ENCODE results near the gene RELN.

RELN gene

DNA sequence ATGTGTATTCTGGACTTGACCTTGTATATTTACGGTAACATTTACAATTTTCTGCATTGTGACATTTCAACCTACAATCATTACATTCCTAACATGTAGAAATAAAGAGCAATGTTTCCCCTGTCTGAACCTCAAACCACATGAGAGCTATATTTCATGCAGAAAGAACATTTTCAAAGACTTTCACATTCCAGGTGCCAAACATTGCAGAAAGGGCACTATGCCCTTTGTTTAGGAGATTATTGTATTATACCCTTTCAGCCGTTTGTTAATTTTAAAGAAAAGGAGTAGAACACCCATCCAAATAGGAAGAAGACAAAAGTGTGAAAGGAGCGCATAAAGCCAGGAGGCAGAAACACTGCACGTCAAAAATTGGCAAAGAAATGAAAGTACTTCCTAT is 260.4 kb downstream of the RELN start:
- Histone ChIP-seq H3K4me3 (ENCODE audit: low read depth, low read length) (no peak overlapping the region), H3K36me3 (ENCODE audit: control insufficient read depth in 2 of 2, insufficient read depth in 1 of 2, low read length in 2 of 2) (no peaks in the 10 kb centered on the region), H3K9me3 (ENCODE audit: control insufficient read depth, insufficient read depth, low read depth, low read length) (no peaks in the 10 kb centered on the region), H3K27ac (ENCODE audit: extremely low read depth, low read depth, low read length) (no peak overlapping the region), H3K4me1 (ENCODE audit: control insufficient read depth, insufficient read depth, low read length) (no peaks in the 10 kb centered on the region)
- POLR2A ChIA-PET = no interaction called here
- TF ChIP-seq, protein P1, sequence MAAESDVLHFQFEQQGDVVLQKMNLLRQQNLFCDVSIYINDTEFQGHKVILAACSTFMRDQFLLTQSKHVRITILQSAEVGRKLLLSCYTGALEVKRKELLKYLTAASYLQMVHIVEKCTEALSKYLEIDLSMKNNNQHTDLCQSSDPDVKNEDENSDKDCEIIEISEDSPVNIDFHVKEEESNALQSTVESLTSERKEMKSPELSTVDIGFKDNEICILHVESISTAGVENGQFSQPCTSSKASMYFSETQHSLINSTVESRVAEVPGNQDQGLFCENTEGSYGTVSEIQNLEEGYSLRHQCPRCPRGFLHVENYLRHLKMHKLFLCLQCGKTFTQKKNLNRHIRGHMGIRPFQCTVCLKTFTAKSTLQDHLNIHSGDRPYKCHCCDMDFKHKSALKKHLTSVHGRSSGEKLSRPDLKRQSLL (tag by site-specific recombination; IDR thresholded peaks at IDR 0.05) = no peak
- no peak for TF ChIP-seq ZEB2 (tag by site-specific recombination; IDR thresholded peaks at IDR 0.05)
- TF ChIP-seq ZNF16 (tag by site-specific recombination; IDR thresholded peaks at IDR 0.05; ENCODE audit: low read depth) = no peak
- TF ChIP-seq ZNF138 (tag by site-specific recombination; IDR thresholded peaks at IDR 0.05; ENCODE audit: borderline replicate concordance) = no peak
- TF ChIP-seq ZSCAN16 (tag by site-specific recombination; IDR thresholded peaks at IDR 0.05) = no peak
- no peak for TF ChIP-seq ZNF292 (tag by site-specific recombination; IDR thresholded peaks at IDR 0.05; ENCODE audit: borderline replicate concordance, low read depth)
- no peak for TF ChIP-seq ZNF354C (tag by site-specific recombination; IDR thresholded peaks at IDR 0.05; ENCODE audit: borderline replicate concordance, low read depth)
- TF ChIP-seq, protein P2, sequence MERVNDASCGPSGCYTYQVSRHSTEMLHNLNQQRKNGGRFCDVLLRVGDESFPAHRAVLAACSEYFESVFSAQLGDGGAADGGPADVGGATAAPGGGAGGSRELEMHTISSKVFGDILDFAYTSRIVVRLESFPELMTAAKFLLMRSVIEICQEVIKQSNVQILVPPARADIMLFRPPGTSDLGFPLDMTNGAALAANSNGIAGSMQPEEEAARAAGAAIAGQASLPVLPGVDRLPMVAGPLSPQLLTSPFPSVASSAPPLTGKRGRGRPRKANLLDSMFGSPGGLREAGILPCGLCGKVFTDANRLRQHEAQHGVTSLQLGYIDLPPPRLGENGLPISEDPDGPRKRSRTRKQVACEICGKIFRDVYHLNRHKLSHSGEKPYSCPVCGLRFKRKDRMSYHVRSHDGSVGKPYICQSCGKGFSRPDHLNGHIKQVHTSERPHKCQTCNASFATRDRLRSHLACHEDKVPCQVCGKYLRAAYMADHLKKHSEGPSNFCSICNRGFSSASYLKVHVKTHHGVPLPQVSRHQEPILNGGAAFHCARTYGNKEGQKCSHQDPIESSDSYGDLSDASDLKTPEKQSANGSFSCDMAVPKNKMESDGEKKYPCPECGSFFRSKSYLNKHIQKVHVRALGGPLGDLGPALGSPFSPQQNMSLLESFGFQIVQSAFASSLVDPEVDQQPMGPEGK (tag by site-specific recombination; IDR thresholded peaks at IDR 0.05) = no peak
- TF ChIP-seq ZNF266 (tag by site-specific recombination; IDR thresholded peaks at IDR 0.05; ENCODE audit: low read depth) = no peak
- TF ChIP-seq ZFP41 (tag by site-specific recombination; IDR thresholded peaks at IDR 0.05; ENCODE audit: borderline replicate concordance) = no peak
- TF ChIP-seq ZNF747 (tag by site-specific recombination; IDR thresholded peaks at IDR 0.05) = no peak
- no peak for TF ChIP-seq ZNF169 (tag by site-specific recombination; IDR thresholded peaks at IDR 0.05)
- no peak for TF ChIP-seq ZNF132 (tag by site-specific recombination; IDR thresholded peaks at IDR 0.05; ENCODE audit: borderline replicate concordance)
- TF ChIP-seq, protein P3, sequence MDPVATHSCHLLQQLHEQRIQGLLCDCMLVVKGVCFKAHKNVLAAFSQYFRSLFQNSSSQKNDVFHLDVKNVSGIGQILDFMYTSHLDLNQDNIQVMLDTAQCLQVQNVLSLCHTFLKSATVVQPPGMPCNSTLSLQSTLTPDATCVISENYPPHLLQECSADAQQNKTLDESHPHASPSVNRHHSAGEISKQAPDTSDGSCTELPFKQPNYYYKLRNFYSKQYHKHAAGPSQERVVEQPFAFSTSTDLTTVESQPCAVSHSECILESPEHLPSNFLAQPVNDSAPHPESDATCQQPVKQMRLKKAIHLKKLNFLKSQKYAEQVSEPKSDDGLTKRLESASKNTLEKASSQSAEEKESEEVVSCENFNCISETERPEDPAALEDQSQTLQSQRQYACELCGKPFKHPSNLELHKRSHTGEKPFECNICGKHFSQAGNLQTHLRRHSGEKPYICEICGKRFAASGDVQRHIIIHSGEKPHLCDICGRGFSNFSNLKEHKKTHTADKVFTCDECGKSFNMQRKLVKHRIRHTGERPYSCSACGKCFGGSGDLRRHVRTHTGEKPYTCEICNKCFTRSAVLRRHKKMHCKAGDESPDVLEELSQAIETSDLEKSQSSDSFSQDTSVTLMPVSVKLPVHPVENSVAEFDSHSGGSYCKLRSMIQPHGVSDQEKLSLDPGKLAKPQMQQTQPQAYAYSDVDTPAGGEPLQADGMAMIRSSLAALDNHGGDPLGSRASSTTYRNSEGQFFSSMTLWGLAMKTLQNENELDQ (tag by site-specific recombination; IDR thresholded peaks at IDR 0.05; ENCODE audit: low read depth) = no peak
- no peak for TF ChIP-seq TCF7L2 (IDR thresholded peaks at IDR 0.05; ENCODE audit: borderline replicate concordance, low read depth, low read length)
- no peak for TF ChIP-seq ZNF121 (tag by site-specific recombination; IDR thresholded peaks at IDR 0.05)
- TF ChIP-seq, protein P4, sequence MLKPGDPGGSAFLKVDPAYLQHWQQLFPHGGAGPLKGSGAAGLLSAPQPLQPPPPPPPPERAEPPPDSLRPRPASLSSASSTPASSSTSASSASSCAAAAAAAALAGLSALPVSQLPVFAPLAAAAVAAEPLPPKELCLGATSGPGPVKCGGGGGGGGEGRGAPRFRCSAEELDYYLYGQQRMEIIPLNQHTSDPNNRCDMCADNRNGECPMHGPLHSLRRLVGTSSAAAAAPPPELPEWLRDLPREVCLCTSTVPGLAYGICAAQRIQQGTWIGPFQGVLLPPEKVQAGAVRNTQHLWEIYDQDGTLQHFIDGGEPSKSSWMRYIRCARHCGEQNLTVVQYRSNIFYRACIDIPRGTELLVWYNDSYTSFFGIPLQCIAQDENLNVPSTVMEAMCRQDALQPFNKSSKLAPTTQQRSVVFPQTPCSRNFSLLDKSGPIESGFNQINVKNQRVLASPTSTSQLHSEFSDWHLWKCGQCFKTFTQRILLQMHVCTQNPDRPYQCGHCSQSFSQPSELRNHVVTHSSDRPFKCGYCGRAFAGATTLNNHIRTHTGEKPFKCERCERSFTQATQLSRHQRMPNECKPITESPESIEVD (tag by site-specific recombination; IDR thresholded peaks at IDR 0.05) = no peak
- TF ChIP-seq, protein P5, sequence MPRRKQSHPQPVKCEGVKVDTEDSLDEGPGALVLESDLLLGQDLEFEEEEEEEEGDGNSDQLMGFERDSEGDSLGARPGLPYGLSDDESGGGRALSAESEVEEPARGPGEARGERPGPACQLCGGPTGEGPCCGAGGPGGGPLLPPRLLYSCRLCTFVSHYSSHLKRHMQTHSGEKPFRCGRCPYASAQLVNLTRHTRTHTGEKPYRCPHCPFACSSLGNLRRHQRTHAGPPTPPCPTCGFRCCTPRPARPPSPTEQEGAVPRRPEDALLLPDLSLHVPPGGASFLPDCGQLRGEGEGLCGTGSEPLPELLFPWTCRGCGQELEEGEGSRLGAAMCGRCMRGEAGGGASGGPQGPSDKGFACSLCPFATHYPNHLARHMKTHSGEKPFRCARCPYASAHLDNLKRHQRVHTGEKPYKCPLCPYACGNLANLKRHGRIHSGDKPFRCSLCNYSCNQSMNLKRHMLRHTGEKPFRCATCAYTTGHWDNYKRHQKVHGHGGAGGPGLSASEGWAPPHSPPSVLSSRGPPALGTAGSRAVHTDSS (tag by site-specific recombination; IDR thresholded peaks at IDR 0.05) = no peak
- TF ChIP-seq ZNF211 (tag by site-specific recombination; IDR thresholded peaks at IDR 0.05; ENCODE audit: low read depth) = no peak
- CTCF ChIA-PET = interaction anchor here (0.6 kb wide), 1 partner anchor 48 kb away, joined by 3 read pairs; no protein-coding TSS in a partner anchor

Measured in HEK293 (cell line).